Right lung (tissue), 10 donors: ENCODE data around the gene HGD. TPM values are rescaled to one million over a fixed set of nuclear protein-coding genes. Genes with fewer than 3 reads are reported as not detected.
"Not testable (repeated sequence)": the region's sequence is repeated elsewhere in the genome, so short reads cannot be mapped to it uniquely, and the experiment has no call there.

ENCODE experiments used
- DNase-seq, 2 donors: peaks; one replicate each; pipeline ENCODE4 v3.0.0-alpha.2; 2013
- long read RNA-seq, 8 donors: transcript quantifications; one replicate each; lab custom pipeline, GENCODE V29; 2026
- polyA plus RNA-seq, 5 donors: library from polyadenylated mRNA; unstranded; fragments of 120-200 nt; gene quantifications; one replicate each; pipeline versions ENCODE4 v1.2.1 to v1.2.3, GENCODE V29; 2013; ENCODE audit warnings: inconsistent platforms in 1 of 5, low replicate concordance in 1 of 5; ENCODE audit not compliant: insufficient read length in 5 of 5, insufficient read depth in 1 of 5

Gene HGD, protein sequence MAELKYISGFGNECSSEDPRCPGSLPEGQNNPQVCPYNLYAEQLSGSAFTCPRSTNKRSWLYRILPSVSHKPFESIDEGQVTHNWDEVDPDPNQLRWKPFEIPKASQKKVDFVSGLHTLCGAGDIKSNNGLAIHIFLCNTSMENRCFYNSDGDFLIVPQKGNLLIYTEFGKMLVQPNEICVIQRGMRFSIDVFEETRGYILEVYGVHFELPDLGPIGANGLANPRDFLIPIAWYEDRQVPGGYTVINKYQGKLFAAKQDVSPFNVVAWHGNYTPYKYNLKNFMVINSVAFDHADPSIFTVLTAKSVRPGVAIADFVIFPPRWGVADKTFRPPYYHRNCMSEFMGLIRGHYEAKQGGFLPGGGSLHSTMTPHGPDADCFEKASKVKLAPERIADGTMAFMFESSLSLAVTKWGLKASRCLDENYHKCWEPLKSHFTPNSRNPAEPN
- 1 to 10 TPM in 1 of 5 donors, under 1 TPM in 4; 0.45 to 1.0 (median 0.78) TPM for polyA plus RNA-seq
- long read RNA-seq, donor 1, result 0 reads
- long read RNA-seq, donor 2, result 0 reads
- long read RNA-seq, donor 3, result 0 reads
- long read RNA-seq, donor 4, result 0 reads
- long read RNA-seq, donor 5, result 0 reads
- long read RNA-seq, donor 6, result 0 reads
- long read RNA-seq, donor 7, result 0 reads
- long read RNA-seq, donor 8, result 0 reads

DNA sequence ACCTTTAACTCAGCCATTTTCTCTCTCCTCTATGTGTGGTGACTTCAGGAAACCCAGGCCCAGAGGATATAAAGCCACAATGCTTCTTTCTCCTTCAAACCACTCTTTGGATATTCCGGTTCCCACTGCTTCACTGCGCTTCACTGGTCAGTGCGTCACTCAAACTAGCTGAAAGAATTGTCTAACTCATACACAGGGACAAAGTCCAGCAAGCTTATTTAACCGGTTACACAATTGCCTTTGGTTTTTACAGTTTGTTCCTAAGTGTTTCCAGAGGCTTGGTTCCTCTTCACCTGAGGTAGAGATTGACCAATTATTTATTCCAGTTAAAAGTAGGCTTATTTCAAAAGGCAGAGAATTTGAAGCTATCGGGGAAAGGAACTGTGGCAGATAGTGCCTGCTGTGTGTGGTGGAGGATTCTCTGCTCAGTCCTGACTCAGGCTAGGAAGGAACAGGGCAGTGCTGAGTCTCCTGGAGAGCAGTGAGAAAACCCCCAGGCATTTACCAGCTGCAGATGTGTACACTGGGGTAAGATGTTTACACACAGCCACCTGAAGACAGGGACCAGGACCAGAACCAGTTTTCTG, at the start of gene HGD:
Gene HGD, minus strand, starts transcription at position 145 of the 587 bp plus-strand sequence. Its CDS starts 128 bp downstream, at position 17.
- no peak for DNase-seq

- DNase-seq, result no peak
These were observed 48.8 kb upstream of the HGD start for GRCh38 chr3:120730576-120731542.

DNA sequence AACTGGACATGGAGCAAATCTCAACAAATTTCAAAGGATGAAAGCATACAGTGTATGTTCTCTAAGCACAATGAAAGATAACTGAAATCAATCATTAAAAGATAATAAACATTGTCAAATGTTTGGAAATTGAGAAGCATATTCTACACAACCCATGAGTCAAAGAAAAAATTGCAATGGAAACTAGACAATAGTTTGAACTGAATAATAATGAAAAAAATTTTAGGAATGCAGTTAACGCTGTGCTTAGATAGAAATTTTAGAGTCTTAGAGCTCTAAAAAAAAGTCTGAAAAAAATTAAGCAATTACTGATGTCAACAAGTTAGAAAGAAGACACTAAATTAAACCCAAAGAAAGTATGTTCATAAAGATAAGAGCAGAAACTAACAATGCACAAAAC, 44.8 kb upstream of the HGD start:
- no peak for DNase-seq

DNA sequence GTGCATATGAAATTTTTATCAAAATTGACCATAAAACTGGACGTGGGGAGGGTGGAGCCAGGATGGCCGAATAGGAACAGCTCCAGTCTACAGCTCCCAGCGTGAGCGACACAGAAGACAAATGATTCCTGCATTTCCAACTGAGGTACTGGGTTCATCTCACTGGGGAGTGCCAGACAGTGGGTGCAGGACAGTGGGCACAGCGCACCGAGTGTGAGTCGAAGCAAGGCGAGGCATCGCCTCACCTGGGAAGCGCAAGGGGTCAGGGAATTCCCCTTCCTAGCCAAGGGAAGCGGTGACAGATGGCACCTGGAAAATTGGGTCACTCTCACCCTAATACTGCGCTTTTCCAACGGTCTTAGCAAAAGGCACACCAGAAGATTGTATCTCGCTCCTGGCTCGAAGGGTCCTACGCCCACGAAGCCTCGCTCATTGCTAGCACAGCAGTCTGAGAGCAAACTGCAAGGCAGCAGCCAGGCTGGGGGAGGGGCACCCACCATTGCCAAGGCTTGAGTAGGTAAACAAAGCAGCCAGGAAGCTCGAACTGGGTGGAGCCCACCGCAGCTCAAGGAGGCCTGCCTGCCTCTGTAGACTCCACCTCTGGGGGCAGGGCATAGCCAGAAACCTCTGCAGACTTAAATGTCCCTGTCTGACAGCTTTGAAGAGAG, 37.3 kb upstream of the HGD start:
- DNase-seq, result not testable (repeated sequence)

DNA sequence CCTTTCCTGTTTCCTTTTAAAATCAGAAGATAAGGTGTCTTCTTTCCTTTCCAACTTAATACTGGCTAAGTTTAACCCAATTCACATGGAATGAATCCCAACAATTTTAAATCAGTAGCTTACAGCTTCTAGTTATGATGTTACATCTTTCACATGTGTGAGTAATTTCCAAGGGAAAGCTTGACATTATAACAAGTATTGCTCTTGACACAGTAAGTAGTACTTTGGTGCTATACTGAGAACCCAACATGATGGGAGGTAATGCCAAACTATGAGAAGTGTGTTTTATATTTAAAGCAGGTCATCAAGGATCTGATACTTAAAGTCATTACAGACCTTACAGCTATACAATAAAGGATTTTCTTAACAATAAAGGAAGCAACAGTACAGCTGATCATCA, 31.2 kb upstream of the HGD start:
- no peak for DNase-seq

DNA sequence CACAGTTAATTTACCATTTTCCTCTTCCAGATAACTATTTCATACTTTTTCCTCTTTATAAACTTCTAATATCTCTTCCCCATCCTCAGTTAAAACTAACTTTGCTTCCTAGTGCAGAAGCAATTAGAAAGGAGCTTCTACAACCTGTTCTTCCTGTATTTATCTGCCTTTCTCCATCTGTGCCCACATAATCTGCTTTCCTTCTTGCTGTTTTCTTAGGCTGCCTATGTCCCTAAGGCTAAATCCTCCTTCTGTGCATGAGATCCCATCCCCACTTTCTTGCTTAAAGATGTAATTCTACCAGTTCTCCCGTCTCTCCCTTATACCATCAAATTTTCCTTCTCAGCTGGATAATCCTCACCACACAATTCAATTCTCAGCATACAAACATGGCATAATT, 28.3 kb upstream of the HGD start:
- DNase-seq, result no peak

- DNase-seq, result no peak
These were observed 26.4 kb upstream of the HGD start for GRCh38 chr3:120708408-120708807.

- no peak for DNase-seq
These were observed 24.9 kb upstream of the HGD start for GRCh38 chr3:120706950-120707349.

GRCh38 chr3:120705884-120706582, 24.0 kb upstream of the HGD start:
- no peak for DNase-seq

DNA sequence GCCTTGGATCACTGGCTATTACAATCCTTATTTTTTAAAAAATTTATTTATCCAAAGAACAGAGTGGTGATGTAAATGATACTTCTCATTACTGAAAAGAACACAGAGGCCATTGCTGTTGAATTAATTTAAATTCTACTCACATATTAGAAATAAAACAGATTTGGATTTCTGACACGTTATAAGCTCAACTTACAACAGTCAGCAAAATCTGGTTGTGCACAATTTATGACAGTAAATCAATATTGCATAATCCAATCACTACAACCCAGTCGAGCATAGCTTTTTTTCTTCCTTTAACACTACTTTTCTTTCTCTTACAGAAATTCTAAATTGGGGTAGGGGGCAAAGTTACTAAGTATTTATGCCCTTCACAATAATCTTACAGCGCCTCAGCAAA, 17.3 kb upstream of the HGD start:
- DNase-seq, result no peak

DNA sequence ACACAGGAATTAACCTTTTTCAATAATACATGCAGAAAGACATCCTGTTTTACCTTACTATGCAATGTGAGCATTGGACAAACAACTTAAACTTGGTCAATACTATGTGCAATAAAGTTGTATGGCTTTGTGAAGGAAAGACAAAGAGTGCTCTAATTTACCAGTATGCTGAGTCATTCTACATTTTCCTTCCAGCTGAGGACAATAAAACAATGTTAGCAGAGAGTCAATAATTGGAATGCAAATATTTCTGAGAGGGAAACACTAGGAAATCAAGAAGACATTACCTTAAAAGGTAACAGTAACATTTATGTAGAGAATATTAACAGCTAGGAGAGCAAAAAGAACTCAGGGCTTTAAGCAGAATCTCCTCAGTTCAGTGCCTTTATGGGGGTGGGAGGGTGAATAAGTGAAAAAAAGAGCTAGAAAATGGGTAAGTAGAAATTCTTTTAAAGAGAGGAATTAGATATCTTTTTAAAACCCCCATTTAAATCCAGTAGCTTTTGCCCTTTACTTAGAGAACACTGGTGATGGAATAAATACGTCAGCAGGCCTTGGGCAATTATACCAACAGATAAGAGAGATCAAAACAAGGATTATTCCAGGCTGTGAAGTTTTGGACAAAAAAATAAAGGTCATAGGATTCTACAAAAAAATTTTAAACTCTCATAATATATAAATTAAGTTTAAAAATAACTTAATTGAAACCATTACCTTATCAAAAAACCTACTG, 11.6 kb upstream of the HGD start:
- DNase-seq, result no peak

DNA sequence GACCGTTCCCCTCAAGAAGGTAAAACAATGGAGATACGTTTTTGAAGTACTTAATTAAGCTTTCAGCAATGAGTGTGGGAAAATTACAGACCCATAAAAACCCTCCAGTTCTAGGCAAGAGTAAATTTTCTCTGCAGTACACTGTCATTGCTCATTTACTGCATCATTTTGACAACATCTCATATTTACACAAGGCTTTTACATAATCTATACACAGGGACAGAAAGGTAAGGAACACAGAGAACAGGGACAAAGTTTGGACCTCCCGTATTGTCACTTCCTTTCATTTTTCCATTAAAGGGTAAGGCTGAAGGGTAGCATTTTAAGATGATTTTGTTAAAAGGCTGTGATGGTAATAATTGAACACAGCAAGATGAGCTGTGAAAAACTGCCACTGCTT, 7.4 kb upstream of the HGD start:
- no peak for DNase-seq

DNA sequence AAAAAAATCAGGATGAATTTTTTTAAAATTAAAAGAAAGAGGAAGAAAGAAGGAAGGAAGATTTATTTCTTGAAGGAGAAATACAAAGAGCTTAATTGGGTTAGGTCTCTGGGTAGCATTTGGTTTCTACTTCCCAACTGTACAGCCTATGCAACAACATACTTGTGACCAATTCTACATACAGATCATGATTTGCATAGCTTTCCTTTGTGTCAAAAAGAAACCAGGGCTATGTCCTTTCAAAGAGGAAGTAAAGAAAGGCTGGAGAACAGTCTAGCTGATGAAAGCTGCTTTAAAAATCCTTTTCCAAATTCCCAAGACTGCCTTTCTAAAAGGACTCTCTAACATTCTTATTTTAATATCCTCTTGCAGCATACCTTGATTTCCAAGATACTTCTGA, 6.1 kb upstream of the HGD start:
- no peak for DNase-seq

DNA sequence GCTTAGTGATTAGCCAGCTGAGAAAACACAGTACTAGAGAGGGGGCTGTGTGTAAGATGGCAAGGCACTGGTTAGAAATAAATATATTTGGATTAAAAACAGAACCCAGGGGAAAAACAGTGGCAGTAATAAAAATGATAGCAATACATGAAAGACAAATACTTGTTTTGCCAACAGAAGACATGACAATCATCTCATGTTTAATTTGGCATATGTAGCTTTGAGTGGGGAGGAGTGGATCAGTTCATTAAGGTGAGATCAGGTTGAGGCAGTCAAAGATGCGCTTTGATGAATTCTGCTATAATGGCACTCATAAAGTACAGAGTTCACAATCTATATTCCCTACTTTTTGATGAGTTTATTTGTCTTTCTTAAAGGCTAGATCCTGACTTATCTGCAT, 3.4 kb upstream of the HGD start:
- DNase-seq, result no peak

DNA sequence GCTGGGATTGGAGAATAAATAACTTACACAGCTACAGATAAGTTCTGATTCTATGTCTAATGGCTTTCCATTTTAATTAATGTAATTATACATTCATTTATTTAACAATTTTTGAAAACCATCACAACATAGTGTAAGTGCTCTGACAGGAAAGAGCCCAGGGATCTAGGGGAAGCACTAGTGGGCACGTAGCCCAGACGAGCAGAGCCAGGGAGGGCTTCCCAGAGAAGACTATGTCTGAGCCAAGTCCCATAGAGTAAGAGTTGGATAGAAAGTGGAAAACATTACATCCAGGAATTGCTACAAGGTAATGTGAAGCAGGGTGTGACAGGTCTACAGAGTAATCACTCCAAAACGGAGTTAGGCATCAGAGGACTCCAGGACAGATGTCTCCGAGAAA, 2.9 kb upstream of the HGD start:
- no peak for DNase-seq

DNA sequence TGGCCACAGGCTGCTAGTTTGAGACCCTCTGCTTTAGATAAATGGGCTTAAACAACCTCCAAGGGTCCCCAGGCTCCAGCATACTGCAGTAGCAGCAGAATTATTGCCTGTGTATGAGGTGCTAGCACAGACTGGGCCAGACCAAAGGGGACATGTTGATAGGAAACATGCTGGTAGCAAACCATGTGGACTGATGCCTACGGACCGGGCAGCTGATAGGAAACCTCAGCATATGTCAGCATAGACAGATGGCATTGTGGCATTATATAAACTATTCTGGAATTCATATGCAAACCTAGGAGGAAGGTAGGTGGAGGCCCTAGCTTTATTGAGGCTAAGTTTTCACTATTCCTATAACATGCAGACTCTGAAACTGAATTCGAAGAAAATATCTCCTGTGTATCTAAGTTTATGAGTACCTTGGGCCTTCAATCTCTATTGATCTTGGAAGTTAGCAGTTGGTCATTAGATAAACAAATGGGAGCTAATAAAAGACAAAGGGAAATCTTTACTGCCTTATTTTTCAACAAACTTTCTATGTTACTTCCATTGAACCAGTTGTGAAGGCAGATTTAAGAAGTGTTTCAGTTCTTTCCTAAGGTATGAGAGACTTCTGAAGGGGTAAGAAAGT, 1.7 kb upstream of the HGD start:
- DNase-seq, result no peak

DNA sequence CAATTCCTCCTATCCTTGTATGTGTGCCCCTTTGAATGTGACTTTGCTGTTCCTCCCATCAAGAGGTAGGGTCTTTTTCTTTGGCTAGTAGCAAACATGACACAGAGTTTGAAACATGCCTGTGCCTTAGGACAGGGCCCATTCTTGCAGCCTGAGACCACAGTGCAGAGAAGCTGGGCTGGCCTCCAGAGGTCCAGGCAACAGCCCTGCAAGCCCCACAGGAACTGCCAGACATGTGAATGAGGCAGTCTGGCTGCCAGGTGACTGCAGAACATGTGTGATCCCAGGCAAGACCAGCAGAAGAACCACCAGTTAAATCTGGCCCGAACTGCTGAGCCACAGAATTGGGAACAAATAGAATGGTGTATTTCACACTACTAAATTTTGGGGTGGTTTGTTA, 1.2 kb upstream of the HGD start:
- DNase-seq, result no peak

GRCh38 chr3:120681506-120682038, 467 bp downstream of the HGD start:
- no peak for DNase-seq

DNA sequence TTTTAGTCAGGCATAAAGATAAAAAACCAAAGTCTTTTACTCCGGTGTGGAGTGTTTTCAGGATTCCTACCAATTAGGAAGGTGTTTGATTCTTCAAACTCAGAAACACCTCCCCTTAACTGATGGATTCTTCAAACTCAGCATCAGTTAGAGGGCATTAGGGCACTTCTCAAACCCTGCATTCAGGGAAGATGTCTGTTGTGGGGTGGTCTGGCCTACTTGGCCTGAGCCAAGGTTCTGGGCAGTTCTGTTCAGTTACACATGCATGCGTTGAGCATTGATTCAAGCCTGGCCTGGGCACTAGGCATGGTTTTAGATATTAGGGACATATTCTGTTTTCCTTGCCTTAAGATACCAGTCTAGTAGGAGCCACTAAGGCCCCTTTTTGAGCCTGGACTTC, 1.0 kb downstream of the HGD start:
- no peak for DNase-seq
